ENCODE results near the gene CLIC4. TPM values are rescaled to one million over a fixed set of nuclear protein-coding genes. Genes with fewer than 3 reads are reported as not detected.

Gene CLIC4
- total and polyA plus RNA-seq, 9 of the 15 experiments (the other 6 are each of a cell fraction or from before 2014, with no cell fraction given): 16.0 to 67.5 (median 38.4) TPM

- no peak for TF ChIP-seq RUNX1 (IDR thresholded peaks at IDR 0.05; ENCODE audit: low read depth)
- no peak for TF ChIP-seq CREB1 (IDR thresholded peaks at IDR 0.05)
- no peak for TF ChIP-seq CREB1 (CRISPR knock-in tag; IDR thresholded peaks at IDR 0.05)
- TF ChIP-seq DDX20 (tag; IDR thresholded peaks at IDR 0.05; ENCODE audit: low read depth): peak; percentile 71; the same call in 1 of the 2 replicates
- TF ChIP-seq KHSRP (IDR thresholded peaks at IDR 0.05): no peak; the same call in 1 of the 2 replicates
- no peak for TF ChIP-seq ZNF436 (CRISPR knock-in tag; IDR thresholded peaks at IDR 0.05)
These were observed 20.2 kb downstream of the CLIC4 start (continued) for GRCh38 chr1:24765308-24765988.

DNA sequence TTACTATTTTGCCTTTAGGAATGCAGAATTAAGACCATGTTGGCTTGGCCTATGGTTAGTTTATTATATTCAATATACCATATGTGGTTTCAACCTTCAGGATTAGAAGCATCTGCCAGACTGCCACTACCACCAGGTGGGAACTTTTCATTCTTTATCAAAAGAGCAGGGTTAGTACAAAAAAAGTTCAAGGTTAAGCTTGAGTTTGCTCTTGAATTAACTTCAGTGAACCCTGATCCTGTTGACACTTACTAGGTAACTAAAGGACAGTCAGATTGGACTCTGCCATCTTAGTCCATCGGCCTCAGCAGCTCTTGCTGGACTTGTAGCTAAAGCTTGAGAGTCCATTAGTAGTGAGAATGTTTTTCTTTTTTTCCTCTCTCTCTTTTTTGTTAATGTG, 22.1 kb downstream of the CLIC4 start:
- intact Hi-C loops (cut with micrococcal nuclease) (no loop called here), in situ Hi-C loops (cut with MboI) (no loop called here)
- Histone ChIP-seq H3K79me2 (ENCODE audit: control insufficient read depth, insufficient read depth, low read length) (peaks cover 63% of the 10 kb centered on the region), H3K9me1 (ENCODE audit: control insufficient read depth, insufficient read depth, low read length) (no peaks in the 10 kb centered on the region), H3K27ac (ENCODE audit: extremely low read depth, low read depth, low read length) (peak overlapping the region; percentile 29; the same call in 1 of the 3 replicates), H3K4me1 (replicated peaks in 1 of 2; ENCODE audit: control insufficient read depth in 2 of 2, insufficient read depth in 2 of 2, low read length in 2 of 2) (peaks cover 18 to 26% of the 10 kb centered on the region in 2 experiments), H4K20me1 (replicated peaks; ENCODE audit: control insufficient read depth, insufficient read depth, low read length) (peaks cover under 1% of the 10 kb centered on the region; the same call in 1 of the 2 replicates), H3K36me3 (ENCODE audit: control insufficient read depth, insufficient read depth, low read length) (no peaks in the 10 kb centered on the region; the same call in 2 of the 3 replicates), H3K27me3 (ENCODE audit: control insufficient read depth in 2 of 2, insufficient read depth in 2 of 2, low read length in 2 of 2) (no peaks in the 10 kb centered on the region), H3K9ac (ENCODE audit: insufficient read depth in 1 of 2, low read depth in 2 of 2, low read length in 2 of 2) (no peak overlapping the region), H3K4me2 (ENCODE audit: insufficient read depth, low read length) (no peak overlapping the region), H3K9me3 (replicated peaks; ENCODE audit: control insufficient read depth, insufficient read depth, low read depth, low read length) (no peaks in the 10 kb centered on the region), H2AFZ (ENCODE audit: low read depth, low read length) (no peak overlapping the region), H3K4me3 (no peak overlapping the region)
- no TSS peak for BruUV-seq (replicated peaks)
- WGBS (ENCODE audit: insufficient coverage, low coverage, missing lambda C conversion rate): 100% methylated on average over 1 of the region's 1 CpG
- ChIA-PET POLR2A (interaction anchor here (0.6 to 8.4 kb wide), 6 partner anchors 10 to 20 kb away, joined by 3 to 75 read pairs (median 4); no protein-coding TSS in a partner anchor), CTCF (ENCODE audit: low intra/inter-chr PET ratio) (interaction anchor here (0.7 kb wide), 1 partner anchor 992 kb away, joined by 3 read pairs; no protein-coding TSS in a partner anchor)
- ATAC-seq (no peak), FAIRE-seq (no peak), DNase-seq (ENCODE audit: extremely low read depth in 1 of 4, low spot score in 3 of 4) (no peak)
- TF ChIP-seq, protein P1, sequence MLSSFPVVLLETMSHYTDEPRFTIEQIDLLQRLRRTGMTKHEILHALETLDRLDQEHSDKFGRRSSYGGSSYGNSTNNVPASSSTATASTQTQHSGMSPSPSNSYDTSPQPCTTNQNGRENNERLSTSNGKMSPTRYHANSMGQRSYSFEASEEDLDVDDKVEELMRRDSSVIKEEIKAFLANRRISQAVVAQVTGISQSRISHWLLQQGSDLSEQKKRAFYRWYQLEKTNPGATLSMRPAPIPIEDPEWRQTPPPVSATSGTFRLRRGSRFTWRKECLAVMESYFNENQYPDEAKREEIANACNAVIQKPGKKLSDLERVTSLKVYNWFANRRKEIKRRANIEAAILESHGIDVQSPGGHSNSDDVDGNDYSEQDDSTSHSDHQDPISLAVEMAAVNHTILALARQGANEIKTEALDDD (IDR thresholded peaks at IDR 0.05): 0 out of 2 replicates have a peak, but pooled peaks have one; percentile 28
- TF ChIP-seq HSF4 (CRISPR knock-in tag; IDR thresholded peaks at IDR 0.05; ENCODE audit: borderline replicate concordance): no peak

Measured in K562 (cell line).